Raji (cell line): ENCODE results near the gene DAPK2.

ENCODE experiments used
- POLR2A ChIP-seq: IDR thresholded peaks from 2 replicates; pipeline ENCODE4 v1.6.1; 2011; ENCODE audit warnings: low read depth, low read length, control low read depth; ENCODE audit not compliant: insufficient read depth

The DAPK2 gene

DNA sequence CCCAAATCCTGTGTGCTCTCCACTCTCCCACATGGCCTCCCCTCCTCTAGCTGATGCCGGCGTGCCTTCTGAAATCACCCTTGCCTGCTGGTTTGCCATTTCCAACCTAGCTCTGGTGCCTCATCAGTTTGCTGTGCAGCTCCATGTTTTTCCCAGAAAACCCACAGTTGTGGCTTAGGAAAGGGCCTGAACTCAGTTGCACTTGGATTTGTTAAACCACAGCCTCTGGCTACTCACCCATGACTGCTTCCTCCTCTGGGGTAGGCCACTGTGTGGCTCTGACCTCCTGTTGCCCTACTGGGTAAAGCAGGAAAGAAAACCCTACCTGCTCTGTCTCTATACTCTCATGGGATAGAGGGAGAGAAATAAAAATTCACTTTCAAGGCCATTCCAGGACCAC is 97.3 kb downstream of the DAPK2 start:
- no peak for TF ChIP-seq POLR2A

DNA sequence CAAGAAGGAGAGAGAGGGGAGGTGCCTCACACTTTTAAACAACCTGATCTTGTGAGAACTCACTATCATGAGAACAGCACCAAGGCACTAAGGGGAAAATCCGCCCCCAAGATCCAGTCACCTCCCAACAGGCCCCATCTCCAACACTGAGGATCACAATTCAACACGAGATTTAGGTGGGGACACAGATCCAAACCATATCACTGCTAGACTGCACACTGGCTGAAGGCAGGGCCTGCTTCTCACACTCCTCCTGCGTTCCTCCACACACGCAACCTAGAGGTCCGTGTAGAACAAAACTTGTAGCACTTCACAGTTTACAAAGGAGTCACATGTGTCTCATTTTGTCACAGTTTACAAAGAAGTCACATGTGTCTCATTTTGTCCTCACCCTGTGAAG is 97.8 kb downstream of the DAPK2 start:
- no peak for TF ChIP-seq POLR2A

DNA sequence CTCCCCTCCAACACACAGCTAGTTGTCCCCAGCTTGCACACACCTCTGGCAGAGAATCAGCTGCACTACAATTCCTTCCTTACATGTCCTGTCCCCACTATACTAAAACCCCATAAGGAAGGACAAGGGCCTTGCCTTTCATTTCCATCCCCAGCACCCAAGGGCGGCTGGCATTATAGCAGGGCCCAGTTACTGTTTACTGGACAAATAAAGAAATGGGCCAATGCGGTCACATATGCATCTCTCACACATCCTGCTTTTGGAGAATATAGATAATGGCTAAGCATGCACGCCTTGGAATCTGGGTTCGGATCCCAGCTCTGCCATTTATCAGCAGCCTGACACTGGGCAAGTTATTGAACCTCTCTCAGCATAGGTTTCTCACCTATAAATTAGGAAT is 99.1 kb downstream of the DAPK2 start:
- no peak for TF ChIP-seq POLR2A

DNA sequence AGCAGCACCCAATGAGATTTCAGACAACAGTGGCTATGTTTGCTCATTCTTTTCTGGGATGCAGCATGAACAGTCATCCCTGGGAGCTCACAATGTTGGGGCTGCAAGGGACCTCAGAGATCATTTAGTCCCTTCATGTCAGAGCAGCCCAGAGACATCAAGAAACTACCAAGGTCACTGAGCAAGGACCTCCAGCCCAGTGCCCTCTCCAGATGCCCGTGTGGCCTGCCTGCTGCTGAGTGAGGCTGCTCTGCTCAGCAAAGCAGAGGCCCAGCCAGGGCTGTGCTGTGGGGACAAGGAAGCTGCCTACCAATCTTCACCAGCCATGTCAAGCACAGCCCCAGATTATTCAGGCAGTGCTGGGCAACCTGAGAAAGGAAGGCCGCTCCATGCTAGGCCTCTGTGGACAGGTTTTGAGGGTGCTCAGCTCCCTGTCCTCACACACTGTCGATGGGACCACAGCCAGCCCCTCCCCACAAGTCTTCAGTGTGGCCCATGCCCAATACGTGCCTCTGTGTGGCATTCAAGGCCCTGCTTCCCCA is 99.7 kb downstream of the DAPK2 start:
- TF ChIP-seq POLR2A, result no peak

DNA sequence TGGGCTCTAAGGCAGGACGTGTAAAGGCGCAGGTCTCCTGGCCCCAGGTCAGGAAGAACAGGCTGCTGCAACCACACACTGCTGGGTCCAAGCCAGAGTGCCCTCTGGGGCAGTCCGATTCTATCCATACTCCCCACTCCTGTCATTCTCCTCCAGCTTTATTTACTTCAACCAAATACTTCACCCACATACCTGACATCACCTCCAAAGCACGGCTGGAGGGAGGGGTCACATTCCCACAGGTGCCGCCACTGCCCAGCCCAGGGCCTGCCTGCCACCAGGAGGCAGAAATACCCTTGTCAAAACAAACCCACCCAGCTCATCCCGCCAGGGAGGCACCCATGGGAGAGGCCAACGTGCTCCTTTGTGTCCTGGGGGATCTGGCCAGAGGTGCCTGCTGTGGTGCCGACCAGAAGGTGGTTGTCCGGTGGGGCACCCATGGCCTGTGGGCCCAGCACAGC is 100.4 kb downstream of the DAPK2 start:
- TF ChIP-seq POLR2A, result no peak

DNA sequence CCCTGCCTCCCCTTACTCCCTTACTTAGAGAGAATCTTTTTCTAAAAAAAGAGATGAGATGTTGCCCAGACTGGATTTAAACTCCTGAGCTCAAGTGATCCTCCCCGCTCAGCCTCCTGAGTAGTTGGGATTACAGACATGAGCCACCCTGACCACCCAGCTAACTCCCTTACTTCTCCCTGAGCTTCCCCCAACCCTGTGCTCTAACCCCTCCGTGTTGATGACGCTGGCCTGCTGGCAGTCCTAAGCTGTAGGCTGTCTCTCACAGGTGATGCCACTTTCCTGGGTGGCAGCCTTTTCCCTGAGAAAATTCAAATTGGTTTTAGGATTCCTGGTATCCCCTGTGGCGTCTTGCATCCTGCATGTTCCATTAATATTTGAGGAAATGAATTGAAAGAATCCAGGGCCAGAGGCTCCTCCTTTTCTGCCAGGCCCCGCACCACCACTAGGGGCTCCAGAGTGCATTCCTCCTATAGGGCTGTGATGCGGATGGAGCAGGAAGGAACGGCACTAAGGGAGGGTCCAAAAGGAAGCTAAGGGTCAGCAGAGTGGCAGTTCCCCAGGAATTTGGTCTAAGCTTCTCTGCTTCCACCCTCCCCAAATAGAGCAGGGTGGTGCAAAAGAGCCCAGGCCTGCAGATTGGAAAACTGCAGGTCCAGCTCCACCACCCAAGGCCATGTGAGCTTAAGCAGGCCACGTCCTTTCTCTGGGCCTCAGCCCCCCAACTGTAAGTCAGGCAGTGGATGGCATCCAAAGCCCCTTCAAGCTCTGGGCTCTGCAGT is 101.1 kb downstream of the DAPK2 start:
- no peak for TF ChIP-seq POLR2A

DNA sequence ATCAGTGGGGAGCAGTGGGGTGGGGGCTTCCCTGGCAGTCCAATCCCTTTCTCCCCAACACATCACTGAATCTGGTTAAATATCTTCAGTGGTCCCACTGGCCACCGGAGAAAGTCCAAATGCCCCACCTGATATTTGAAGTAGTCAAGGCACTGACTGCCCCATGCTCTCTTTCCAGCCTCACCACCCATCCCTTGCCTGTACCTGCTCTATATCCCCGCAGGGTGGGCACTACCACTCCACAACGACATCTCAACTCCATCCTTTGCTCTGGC is 101.7 kb downstream of the DAPK2 start:
- no peak for TF ChIP-seq POLR2A

DNA sequence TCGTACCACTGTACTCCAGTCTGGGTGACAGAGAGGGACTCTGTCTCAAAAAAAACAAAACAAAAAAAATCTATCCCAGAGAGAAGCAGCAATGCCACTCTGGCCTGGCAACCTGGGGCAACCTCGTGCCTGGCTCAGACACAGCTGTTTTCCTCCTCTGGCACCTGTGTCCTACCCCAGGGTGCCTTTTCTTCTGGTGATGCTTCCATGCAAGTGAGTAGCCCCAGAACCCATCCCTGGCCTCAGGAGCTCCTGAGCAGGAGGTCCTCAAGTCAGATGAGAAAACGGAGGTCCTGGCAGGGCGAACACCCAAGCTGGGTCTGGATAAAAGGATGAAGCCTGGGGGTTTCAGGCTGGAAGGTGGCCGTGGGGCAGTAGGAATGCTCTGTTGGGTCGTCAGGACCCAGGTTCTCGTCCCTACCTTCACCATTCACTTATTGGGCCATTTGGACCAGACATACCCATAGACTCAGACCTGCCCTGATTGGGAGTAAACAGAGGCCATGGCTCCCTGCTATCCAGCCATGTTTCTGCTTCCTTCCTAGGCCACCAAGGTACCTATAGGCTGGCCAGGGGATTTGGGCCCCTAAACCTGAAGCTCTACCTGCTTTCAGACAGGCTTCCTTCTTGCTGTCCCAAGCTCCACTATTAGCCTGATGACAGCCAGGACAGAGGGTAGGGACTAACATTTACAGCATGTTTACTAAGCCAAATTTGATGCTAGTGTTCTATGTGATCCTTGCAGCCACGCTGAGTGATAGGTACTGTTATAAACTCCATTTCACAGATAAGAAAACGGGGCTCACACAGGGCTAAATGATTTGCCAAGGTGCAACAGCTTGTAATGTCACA is 102.2 kb downstream of the DAPK2 start:
- TF ChIP-seq POLR2A, result no peak

DNA sequence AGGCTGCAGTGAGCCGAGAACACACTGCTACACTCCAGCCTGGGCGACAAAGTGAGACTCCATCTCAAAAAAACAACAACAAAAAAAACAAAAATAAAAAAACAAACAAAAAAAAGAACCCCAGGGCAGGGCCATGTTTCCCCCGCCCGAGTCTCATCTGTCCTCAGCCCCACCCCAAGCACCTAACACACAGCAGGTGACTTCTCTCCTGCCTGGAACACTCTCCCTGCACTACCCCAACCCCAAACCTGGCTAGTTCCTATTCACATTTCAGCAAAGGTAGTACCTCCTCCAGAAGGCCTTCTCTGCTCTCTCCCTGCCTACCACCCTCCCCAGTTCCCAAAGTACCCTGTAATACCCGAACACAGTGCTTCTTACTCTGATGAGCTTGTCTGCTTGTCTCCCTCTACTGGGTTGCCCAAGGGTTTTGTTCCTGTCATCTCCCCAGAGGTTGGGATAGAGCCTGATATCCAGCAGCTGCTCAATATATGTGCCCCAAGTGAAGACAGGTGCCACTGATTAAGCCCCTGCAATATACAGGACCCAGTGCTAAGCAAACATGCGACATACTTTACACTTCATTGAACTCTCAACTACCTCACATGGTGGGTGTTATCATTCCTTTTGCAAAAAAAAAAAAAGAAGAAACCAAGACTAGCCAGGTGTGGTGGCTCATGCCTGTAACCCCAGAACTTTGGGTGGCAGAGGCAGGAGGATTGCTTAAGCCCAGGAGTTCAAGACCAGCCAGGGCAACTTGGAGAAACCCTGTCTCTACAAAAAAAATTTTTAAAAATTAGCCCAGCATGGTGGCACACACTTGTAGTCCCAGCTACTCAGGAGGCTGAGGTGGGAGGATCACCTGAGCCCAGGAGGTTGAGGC is 103.6 kb downstream of the DAPK2 start:
- no peak for TF ChIP-seq POLR2A

DNA sequence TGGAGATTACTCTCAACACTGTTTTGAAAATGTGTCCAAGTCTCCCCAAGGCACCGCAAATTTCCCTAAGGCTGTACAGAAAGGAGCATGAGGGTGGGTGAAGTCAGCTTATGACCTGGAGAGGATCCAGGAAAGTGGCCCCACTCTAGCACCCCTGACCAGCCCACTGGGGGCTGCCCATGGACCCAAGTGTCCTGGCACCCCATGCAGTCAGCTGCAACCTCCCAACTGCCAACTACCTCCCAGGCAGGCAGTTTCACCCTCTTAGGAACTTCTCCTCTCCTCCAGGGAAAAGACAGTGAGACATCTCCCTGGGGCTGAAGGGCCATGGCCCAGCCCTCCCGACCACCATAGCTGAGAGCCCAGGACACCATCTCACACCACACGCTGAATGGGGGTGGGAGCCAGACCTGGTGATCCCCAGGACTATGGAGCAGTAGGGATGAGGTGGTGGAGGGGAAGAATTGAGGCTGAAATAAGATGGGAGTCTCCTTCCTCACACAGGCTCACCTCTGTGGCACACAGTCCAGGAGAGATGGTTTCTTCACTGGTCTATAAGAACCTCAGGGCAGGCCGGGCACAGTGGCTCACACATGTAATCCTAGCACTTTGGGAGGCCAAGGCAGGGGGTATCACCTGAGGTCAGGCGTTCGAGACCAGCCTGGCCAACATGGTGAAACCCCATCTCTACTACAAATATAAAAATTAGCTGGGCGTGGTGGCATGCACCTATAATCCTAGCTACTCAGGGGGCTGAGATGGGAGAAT is 104.4 kb downstream of the DAPK2 start:
- no peak for TF ChIP-seq POLR2A

DNA sequence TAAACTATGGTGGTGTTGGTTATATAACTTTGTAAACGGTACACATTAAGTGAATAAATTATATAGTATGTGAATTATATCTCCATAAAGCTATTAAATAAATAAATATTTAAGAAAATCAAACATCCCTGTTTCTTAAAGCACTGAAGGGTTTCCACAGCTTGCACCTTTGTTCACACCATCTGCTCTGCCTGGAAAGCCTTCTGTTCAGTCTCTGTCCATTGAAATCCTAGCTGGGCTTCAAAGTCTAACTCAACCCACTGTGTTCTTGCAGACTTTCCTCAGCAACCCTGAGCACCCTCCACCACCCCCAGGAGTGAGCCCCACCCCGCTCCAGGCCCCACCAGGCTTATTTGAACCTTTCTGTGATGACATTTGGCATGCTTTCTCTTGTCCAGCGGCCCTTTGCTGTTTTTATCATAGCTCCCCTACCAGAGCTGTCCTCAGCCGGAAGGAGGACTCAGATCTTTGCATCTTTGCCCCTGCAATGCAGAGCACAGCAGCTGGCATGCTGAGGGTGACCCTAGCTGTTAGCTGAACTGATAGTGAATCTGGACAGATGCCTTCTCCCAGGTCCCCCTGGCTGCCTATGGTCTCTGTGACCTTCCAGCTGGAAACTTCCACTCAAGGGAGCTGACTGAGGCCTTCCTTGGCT is 105.2 kb downstream of the DAPK2 start:
- no peak for TF ChIP-seq POLR2A

DNA sequence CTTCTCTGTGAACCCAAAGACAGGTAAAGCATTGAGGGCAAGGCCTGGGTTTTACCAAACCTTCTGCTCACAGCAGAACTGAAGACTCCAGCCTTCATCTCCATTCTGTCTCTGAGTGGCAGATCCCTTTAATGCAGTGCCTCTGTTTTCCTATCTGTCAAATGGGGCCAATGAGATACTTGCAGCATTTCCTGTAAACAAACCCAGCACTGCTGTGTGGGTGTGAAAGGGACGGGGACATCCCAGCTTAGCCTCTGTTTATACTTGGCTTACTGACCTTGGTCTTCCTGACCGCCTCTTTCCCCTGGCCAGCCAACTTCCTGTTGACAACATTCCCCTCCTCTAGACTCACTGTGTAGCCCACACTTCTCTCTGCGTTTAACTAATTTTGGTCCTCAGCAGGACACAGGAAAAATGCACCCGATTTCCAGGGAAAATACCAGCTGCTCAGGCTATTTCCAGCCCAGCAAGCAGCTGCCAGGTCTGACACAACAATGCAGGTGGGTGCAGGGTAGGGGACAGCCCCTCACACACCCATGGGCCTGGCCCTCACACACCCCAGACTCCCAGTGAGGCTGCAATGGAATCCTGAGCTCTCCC is 106.7 kb downstream of the DAPK2 start:
- TF ChIP-seq POLR2A, result no peak

DNA sequence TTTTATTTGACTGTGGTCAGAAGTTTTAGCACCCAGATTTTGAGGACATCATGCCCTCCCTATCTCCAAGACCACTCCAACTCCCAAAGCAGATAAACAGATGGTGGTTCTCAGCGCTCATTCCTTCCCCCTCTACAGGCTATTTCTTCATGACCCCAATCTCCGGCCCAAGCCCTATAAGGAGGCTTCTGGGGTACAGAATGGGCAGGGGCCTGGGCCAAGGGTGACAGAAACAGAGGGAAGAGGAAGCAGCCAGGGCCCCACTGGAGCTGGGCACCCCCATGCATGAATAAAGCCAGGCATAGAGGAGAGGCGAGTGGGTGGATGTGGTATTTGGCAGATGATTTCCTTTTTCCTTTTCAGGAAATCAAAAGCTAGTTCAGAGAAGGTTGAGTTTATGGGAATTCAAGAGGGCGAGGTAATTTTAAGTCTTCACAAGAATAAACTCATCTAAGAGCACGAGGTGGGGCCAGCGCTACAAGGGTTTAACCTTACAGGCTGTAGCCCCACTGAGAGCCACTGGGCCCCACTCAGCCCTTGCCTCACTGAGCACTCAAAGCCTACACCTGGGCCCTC is 107.7 kb downstream of the DAPK2 start:
- no peak for TF ChIP-seq POLR2A
